ENCODE results near the gene PDZD4. TPM values are rescaled to one million over a fixed set of nuclear protein-coding genes. Genes with fewer than 3 reads are reported as not detected.

Gene PDZD4
- total and polyA plus RNA-seq, 10 donors = 3.7 to 21.8 (median 10.6) TPM

DNA sequence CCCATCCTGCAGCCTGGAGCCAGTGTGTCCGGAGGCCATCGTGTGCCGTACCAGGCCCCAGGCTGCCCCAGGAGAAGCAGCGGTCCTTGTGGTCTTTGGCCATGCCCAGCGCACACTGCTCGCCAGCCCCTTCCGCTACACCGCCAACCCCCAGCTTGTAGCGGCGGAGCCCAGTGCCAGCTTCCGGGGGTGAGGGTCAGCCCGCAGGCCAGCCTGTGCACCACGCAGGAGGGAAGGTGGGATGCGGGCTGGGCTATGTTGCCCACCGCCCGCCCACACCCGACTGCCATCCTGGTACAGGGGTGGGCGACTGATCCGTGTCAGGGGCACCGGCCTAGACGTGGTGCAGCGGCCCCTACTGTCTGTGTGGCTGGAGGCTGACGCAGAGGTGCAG, 57.1 kb downstream of the PDZD4 start:
- TF ChIP-seq POLR2A (IDR thresholded peaks at IDR 0.05) (no peak), POLR2AphosphoS5 (IDR thresholded peaks at IDR 0.05) (no peak), CTCF (IDR thresholded peaks at IDR 0.05 in 8 of 11, conservative IDR thresholded peaks at IDR 0.05 in 3 of 11) (no peak)
- WGBS, 5 donors = 90 to 96% (median 95%) methylated on average over 8 to 23 of the region's 23 CpGs; no CpG with 5 or more reads in 1 of the 5 donors
- H3K27me3 ChIP-seq (replicated peaks in 1 of 7) = peaks cover 0 to 18% (median 0%) of the 10 kb centered on the region in 7 donors
- DNase-seq = peak; percentile 64
- no peaks in the 10 kb centered on the region for H3K9me3 ChIP-seq
- H3K36me3 ChIP-seq = no peaks in the 10 kb centered on the region
- intact Hi-C loops (cut with DNase I; ENCODE audit: low total_unique reads) = no loop called here
- H3K27ac ChIP-seq = no peak overlapping the region
- no peak overlapping the region for H3K4me3 ChIP-seq
- peaks cover 0 to 9% (median 2%) of the 10 kb centered on the region in 6 donors for H3K4me1 ChIP-seq

- TF ChIP-seq POLR2AphosphoS5 (IDR thresholded peaks at IDR 0.05) = no peak
- TF ChIP-seq CTCF (IDR thresholded peaks at IDR 0.05 in 8 of 11, conservative IDR thresholded peaks at IDR 0.05 in 3 of 11) = no peak
- no peak for TF ChIP-seq POLR2A (IDR thresholded peaks at IDR 0.05)
- H3K4me3 ChIP-seq = no peak overlapping the region
- H3K27ac ChIP-seq = no peak overlapping the region
- H3K36me3 ChIP-seq = no peaks in the 10 kb centered on the region
- 73 to 81% (median 80%) methylated on average over 2 to 21 of the region's 21 CpGs for WGBS, 5 donors
- H3K9me3 ChIP-seq = no peaks in the 10 kb centered on the region
- peaks cover 0 to 13% (median 4%) of the 10 kb centered on the region in 6 donors for H3K4me1 ChIP-seq
- H3K27me3 ChIP-seq (replicated peaks in 1 of 7) = peaks cover 0 to 11% (median 0%) of the 10 kb centered on the region in 7 donors
- DNase-seq = peak; percentile 68
- intact Hi-C loops (cut with DNase I; ENCODE audit: low total_unique reads) = no loop called here
Observed at GRCh38 chrX:153772316-153773217, 57.8 kb downstream of the PDZD4 start.

DNA sequence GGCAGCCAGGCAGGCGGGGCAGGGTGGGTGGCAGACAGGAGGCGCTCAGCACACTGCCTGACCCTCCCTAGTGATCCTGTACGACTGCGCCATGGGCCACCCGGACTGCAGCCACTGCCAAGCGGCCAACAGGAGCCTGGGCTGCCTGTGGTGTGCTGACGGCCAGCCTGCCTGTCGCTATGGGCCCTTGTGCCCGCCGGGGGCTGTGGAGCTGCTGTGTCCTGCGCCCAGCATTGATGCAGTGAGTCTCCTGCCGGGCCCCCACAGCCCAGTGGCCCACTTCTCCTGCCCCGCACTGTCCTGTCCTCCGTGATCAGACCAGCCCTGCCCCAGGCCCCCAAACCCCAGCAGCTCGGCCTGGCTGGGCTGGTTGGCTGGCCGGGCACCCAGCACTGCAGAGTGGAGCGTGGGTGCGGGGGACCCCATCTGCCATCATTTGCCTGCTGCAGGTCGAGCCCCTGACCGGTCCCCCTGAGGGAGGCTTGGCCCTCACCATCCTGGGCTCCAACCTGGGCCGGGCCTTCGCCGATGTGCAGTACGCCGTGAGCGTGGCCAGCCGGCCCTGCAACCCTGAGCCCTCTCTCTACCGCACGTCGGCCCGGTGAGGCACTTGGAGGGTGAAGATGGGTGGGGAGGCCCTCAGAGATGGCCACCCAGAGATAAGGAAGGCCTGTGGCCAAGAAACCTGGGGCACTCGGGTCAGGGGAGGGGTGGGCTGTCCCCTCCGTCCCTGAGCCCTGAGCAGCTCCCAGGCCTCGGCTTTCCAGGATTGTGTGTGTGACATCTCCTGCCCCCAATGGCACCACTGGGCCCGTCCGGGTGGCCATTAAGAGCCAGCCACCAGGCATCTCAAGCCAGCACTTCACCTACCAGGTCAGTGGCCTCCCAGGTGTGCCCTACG, 58.7 kb downstream of the PDZD4 start:
- no peaks in the 10 kb centered on the region for H3K36me3 ChIP-seq
- no peak for TF ChIP-seq CTCF (IDR thresholded peaks at IDR 0.05 in 8 of 11, conservative IDR thresholded peaks at IDR 0.05 in 3 of 11)
- no peak for TF ChIP-seq POLR2A (IDR thresholded peaks at IDR 0.05)
- TF ChIP-seq POLR2AphosphoS5 (IDR thresholded peaks at IDR 0.05) = no peak
- peaks cover 0 to 6% (median 0%) of the 10 kb centered on the region in 7 donors for H3K27me3 ChIP-seq (replicated peaks in 1 of 7)
- peak; percentile 75 for DNase-seq
- WGBS, 5 donors = 76 to 96% (median 85%) methylated on average over 5 to 37 of the region's 37 CpGs
- no peak overlapping the region for H3K4me3 ChIP-seq
- peaks cover 0 to 13% (median 4%) of the 10 kb centered on the region in 6 donors for H3K4me1 ChIP-seq
- no peaks in the 10 kb centered on the region for H3K9me3 ChIP-seq
- H3K27ac ChIP-seq = no peak overlapping the region
- intact Hi-C loops (cut with DNase I; ENCODE audit: low total_unique reads) = no loop called here

Measured in spleen (tissue), 11 donors.